ENCODE measurements around the gene AP4M1.

AP4M1 gene

DNA sequence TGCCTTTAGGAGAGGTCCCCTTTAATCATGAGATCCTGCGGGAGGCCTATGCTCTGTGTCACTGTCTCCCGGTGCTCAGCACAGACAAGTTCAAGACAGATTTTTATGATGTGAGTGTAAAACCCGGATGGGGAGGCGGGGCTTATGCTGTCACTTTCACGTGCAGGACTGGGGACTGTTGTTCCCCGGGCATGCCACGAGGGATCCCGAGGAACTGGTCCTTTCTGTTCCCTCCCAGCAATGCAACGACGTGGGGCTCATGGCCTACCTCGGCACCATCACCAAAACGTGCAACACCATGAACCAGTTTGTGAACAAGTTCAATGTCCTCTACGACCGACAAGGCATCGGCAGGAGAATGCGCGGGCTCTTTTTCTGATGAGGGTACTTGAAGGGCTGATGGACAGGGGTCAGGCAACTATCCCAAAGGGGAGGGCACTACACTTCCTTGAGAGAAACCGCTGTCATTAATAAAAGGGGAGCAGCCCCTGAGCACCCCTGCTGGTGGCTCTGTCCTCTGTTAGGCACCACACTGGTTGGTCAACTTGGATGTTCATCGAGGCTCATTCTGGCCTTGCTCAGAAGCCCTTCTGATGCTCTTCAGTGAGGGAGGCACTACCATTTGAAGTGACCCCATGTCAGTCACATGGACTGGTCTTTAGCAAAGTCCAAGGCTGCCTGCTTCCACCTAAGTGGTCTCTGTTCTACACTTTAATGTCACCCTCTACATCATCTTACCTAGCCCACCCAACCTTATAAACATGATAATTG is 9.8 kb upstream of the AP4M1 start:
- no CpG with 5 or more reads among the region's 19 CpGs for WGBS, 2 donors (ENCODE audit: extremely low coverage in 2 of 2, insufficient read length in 2 of 2, insufficient replicate concordance in 1 of 2)
- H3K36me3 ChIP-seq (replicated peaks in 1 of 2; ENCODE audit: control insufficient read depth in 2 of 2, insufficient read depth in 2 of 2, low read length in 2 of 2) = peaks cover 54 to 65% of the 10 kb centered on the region in 2 donors

DNA sequence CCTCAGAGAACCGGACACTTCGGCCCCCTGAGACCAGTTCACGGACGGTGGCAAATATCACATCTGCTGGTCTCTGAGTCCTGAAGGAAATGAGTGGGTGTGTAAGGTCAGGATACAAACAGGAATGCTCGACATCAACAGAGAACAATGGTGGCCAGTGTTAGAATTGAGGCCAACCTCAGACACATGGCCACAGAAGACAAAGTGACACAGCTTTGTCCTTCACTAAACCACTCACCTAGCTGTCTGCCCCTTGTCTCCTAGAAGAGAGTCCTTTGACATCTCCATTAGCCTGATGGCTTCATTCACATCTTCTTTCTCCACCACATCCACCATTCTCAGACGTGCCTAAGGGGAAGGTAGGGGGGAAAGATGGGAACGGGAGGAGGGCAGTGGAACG is 8.4 kb upstream of the AP4M1 start:
- H3K4me3 ChIP-seq (ENCODE audit: low read length in 2 of 2) = no peak overlapping the region
- H2BK120ac ChIP-seq (ENCODE audit: low read depth, low read length) = no peak overlapping the region
- no peak overlapping the region for H3K9ac ChIP-seq (ENCODE audit: low read depth, low read length, poor library complexity)
- no peaks in the 10 kb centered on the region for H3K9me3 ChIP-seq (replicated peaks in 1 of 2; ENCODE audit: control insufficient read depth in 2 of 2, insufficient read depth in 1 of 2, low read depth in 1 of 2, low read length in 2 of 2)
- H3K27me3 ChIP-seq (ENCODE audit: control insufficient read depth in 3 of 3, insufficient read depth in 3 of 3, low read depth in 1 of 3, low read length in 3 of 3) = no peaks in the 10 kb centered on the region
- peak overlapping the region; percentile 27 for H3K27ac ChIP-seq (replicated peaks; ENCODE audit: low read length)
- no peak overlapping the region for H2BK5ac ChIP-seq (ENCODE audit: low read length)
- peaks cover 0 to 5% of the 10 kb centered on the region in 2 donors for H3K4me1 ChIP-seq (ENCODE audit: control insufficient read depth in 2 of 2, insufficient read depth in 1 of 2, low read depth in 1 of 2, low read length in 2 of 2)
- no peak overlapping the region for H3K23ac ChIP-seq (ENCODE audit: low read depth, low read length, poor library complexity)
- no peak overlapping the region for H2BK15ac ChIP-seq (ENCODE audit: low read length)
- H2BK12ac ChIP-seq (ENCODE audit: low read length) = no peak overlapping the region
- no peak overlapping the region for H4K8ac ChIP-seq (ENCODE audit: low read depth, low read length)
- H2AFZ ChIP-seq (ENCODE audit: low read length) = no peak overlapping the region
- no peak overlapping the region for H3K4me2 ChIP-seq (ENCODE audit: insufficient read depth, low read length, poor library complexity, severe bottlenecking)
- H3K79me1 ChIP-seq (ENCODE audit: low read depth, low read length) = peaks cover 7% of the 10 kb centered on the region
- H3K4ac ChIP-seq (ENCODE audit: low read length) = no peak overlapping the region
- peaks cover 65 to 79% of the 10 kb centered on the region in 2 donors for H3K36me3 ChIP-seq (replicated peaks in 1 of 2; ENCODE audit: control insufficient read depth in 2 of 2, insufficient read depth in 2 of 2, low read length in 2 of 2)
- no peak overlapping the region for H3K18ac ChIP-seq (ENCODE audit: low read length)
- H2AK5ac ChIP-seq (ENCODE audit: low read depth, low read length) = no peak overlapping the region
- DNase-seq (ENCODE audit: low spot score) = no peak
- H4K91ac ChIP-seq (ENCODE audit: low read depth, low read length, poor library complexity) = no peak overlapping the region
- H3K14ac ChIP-seq (ENCODE audit: low read length) = no peak overlapping the region
- WGBS, 2 donors (ENCODE audit: extremely low coverage in 2 of 2, insufficient read length in 2 of 2, insufficient replicate concordance in 1 of 2) = no CpG with 5 or more reads among the region's 8 CpGs

More for the DNA sequence above, 9.8 kb upstream of the AP4M1 start:
- Histone ChIP-seq H3K18ac (ENCODE audit: low read length) (no peak overlapping the region), H3K9ac (ENCODE audit: low read depth, low read length, poor library complexity) (no peak overlapping the region), H2BK5ac (ENCODE audit: low read length) (no peak overlapping the region), H3K4me3 (ENCODE audit: low read length in 2 of 2) (no peak overlapping the region), H3K27me3 (ENCODE audit: control insufficient read depth in 3 of 3, insufficient read depth in 3 of 3, low read depth in 1 of 3, low read length in 3 of 3) (no peaks in the 10 kb centered on the region), H2AFZ (ENCODE audit: low read length) (no peak overlapping the region), H2BK12ac (ENCODE audit: low read length) (no peak overlapping the region), H3K4ac (ENCODE audit: low read length) (no peak overlapping the region), H3K79me1 (ENCODE audit: low read depth, low read length) (peaks cover 6% of the 10 kb centered on the region), H3K27ac (replicated peaks; ENCODE audit: low read length) (no peak overlapping the region), H3K4me2 (ENCODE audit: insufficient read depth, low read length, poor library complexity, severe bottlenecking) (no peak overlapping the region), H4K8ac (ENCODE audit: low read depth, low read length) (no peak overlapping the region), H3K4me1 (ENCODE audit: control insufficient read depth in 2 of 2, insufficient read depth in 1 of 2, low read depth in 1 of 2, low read length in 2 of 2) (peaks cover 0 to 5% of the 10 kb centered on the region in 2 donors), H3K23ac (ENCODE audit: low read depth, low read length, poor library complexity) (no peak overlapping the region), H3K14ac (ENCODE audit: low read length) (no peak overlapping the region), H3K9me3 (replicated peaks in 1 of 2; ENCODE audit: control insufficient read depth in 2 of 2, insufficient read depth in 1 of 2, low read depth in 1 of 2, low read length in 2 of 2) (no peaks in the 10 kb centered on the region), H2BK15ac (ENCODE audit: low read length) (no peak overlapping the region), H2BK120ac (ENCODE audit: low read depth, low read length) (no peak overlapping the region), H4K91ac (ENCODE audit: low read depth, low read length, poor library complexity) (no peak overlapping the region), H2AK5ac (ENCODE audit: low read depth, low read length) (no peak overlapping the region)
- DNase-seq (ENCODE audit: low spot score) = no peak

DNA sequence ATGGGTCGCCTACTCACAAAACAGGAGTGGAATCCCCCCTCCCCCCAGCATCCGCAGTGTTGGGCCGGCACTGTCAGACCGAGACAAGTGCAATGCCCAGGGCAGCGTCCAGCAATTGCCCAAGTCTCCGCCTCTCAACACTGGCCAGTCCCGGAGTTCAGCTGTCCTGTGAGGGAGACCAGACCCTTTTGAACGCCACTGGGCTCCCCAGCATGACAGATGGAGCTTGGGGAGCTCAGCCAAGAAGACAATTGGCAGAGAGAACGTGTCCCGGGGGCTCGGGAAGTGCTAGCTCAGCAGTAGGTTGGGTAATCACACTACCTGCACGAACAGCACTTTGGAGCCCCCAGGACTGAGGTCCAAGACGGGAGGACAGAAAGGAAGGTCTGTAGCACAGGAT is 7.9 kb upstream of the AP4M1 start:
- WGBS, 2 donors (ENCODE audit: extremely low coverage in 2 of 2, insufficient read length in 2 of 2, insufficient replicate concordance in 1 of 2) = no CpG with 5 or more reads among the region's 13 CpGs
- peak overlapping the region; percentile 87 for H3K23ac ChIP-seq (ENCODE audit: low read depth, low read length, poor library complexity)
- H2BK12ac ChIP-seq (ENCODE audit: low read length) = no peak overlapping the region
- no peaks in the 10 kb centered on the region for H3K27me3 ChIP-seq (ENCODE audit: control insufficient read depth in 3 of 3, insufficient read depth in 3 of 3, low read depth in 1 of 3, low read length in 3 of 3)
- H3K79me1 ChIP-seq (ENCODE audit: low read depth, low read length) = peaks cover 9% of the 10 kb centered on the region
- peaks cover 69 to 84% of the 10 kb centered on the region in 2 donors for H3K36me3 ChIP-seq (replicated peaks in 1 of 2; ENCODE audit: control insufficient read depth in 2 of 2, insufficient read depth in 2 of 2, low read length in 2 of 2)
- no peak overlapping the region for H2BK120ac ChIP-seq (ENCODE audit: low read depth, low read length)
- no peak overlapping the region for H2AFZ ChIP-seq (ENCODE audit: low read length)
- H3K4ac ChIP-seq (ENCODE audit: low read length) = no peak overlapping the region
- H2AK5ac ChIP-seq (ENCODE audit: low read depth, low read length) = no peak overlapping the region
- DNase-seq (ENCODE audit: low spot score) = no peak
- no peak overlapping the region for H3K4me2 ChIP-seq (ENCODE audit: insufficient read depth, low read length, poor library complexity, severe bottlenecking)
- H2BK5ac ChIP-seq (ENCODE audit: low read length) = no peak overlapping the region
- peaks cover 0 to 3% of the 10 kb centered on the region in 2 donors for H3K4me1 ChIP-seq (ENCODE audit: control insufficient read depth in 2 of 2, insufficient read depth in 1 of 2, low read depth in 1 of 2, low read length in 2 of 2)
- H3K4me3 ChIP-seq (ENCODE audit: low read length in 2 of 2) = no peak overlapping the region
- H3K14ac ChIP-seq (ENCODE audit: low read length) = no peak overlapping the region
- H4K8ac ChIP-seq (ENCODE audit: low read depth, low read length) = peak overlapping the region; percentile 68
- H3K9ac ChIP-seq (ENCODE audit: low read depth, low read length, poor library complexity) = no peak overlapping the region
- no peak overlapping the region for H3K18ac ChIP-seq (ENCODE audit: low read length)
- no peak overlapping the region for H3K27ac ChIP-seq (replicated peaks; ENCODE audit: low read length)
- no peak overlapping the region for H2BK15ac ChIP-seq (ENCODE audit: low read length)
- H4K91ac ChIP-seq (ENCODE audit: low read depth, low read length, poor library complexity) = no peak overlapping the region
- H3K9me3 ChIP-seq (replicated peaks in 1 of 2; ENCODE audit: control insufficient read depth in 2 of 2, insufficient read depth in 1 of 2, low read depth in 1 of 2, low read length in 2 of 2) = no peaks in the 10 kb centered on the region

DNA sequence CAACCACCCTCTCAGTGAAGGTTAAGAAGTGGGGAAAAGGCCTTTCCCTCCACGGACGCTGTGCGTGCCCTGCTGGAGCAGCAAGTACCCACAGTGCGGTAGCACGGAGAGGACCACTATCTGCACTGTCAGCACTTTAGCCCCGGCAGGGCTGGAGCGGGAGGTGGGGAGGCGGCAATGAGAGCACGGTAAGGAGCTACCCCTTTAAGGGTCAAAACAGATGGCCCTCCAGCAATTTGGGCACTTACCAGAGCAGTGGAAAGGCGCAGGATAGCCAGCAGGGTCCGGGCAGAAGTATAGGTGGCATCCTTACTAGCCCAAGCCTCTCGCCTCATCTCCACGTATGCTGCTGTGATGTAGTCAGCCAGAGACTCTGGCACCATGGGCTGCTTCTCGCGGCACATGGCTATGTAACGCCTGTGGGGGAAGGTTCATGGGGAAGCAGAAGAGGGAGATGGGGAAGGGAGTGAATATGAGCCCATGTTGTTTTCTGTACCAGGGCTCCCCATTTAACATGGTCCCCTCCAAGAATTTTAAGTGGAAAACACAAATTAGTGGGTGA is 7.4 kb upstream of the AP4M1 start:
- H3K9me3 ChIP-seq (replicated peaks in 1 of 2; ENCODE audit: control insufficient read depth in 2 of 2, insufficient read depth in 1 of 2, low read depth in 1 of 2, low read length in 2 of 2) = no peaks in the 10 kb centered on the region
- H3K27me3 ChIP-seq (ENCODE audit: control insufficient read depth in 3 of 3, insufficient read depth in 3 of 3, low read depth in 1 of 3, low read length in 3 of 3) = no peaks in the 10 kb centered on the region
- peak overlapping the region; percentile 68 for H4K8ac ChIP-seq (ENCODE audit: low read depth, low read length)
- H3K18ac ChIP-seq (ENCODE audit: low read length) = no peak overlapping the region
- peak overlapping the region; percentile 87 for H3K23ac ChIP-seq (ENCODE audit: low read depth, low read length, poor library complexity)
- no peak overlapping the region for H3K4me3 ChIP-seq (ENCODE audit: low read length in 2 of 2)
- H2BK15ac ChIP-seq (ENCODE audit: low read length) = no peak overlapping the region
- no peak overlapping the region for H2BK120ac ChIP-seq (ENCODE audit: low read depth, low read length)
- no peak overlapping the region for H4K91ac ChIP-seq (ENCODE audit: low read depth, low read length, poor library complexity)
- no peak overlapping the region for H2BK12ac ChIP-seq (ENCODE audit: low read length)
- no peak overlapping the region for H3K9ac ChIP-seq (ENCODE audit: low read depth, low read length, poor library complexity)
- H3K36me3 ChIP-seq (replicated peaks in 1 of 2; ENCODE audit: control insufficient read depth in 2 of 2, insufficient read depth in 2 of 2, low read length in 2 of 2) = peaks cover 75 to 89% of the 10 kb centered on the region in 2 donors
- peaks cover 2 to 5% of the 10 kb centered on the region in 2 donors for H3K4me1 ChIP-seq (ENCODE audit: control insufficient read depth in 2 of 2, insufficient read depth in 1 of 2, low read depth in 1 of 2, low read length in 2 of 2)
- no peak overlapping the region for H3K14ac ChIP-seq (ENCODE audit: low read length)
- no peak overlapping the region for H2BK5ac ChIP-seq (ENCODE audit: low read length)
- WGBS, 2 donors (ENCODE audit: extremely low coverage in 2 of 2, insufficient read length in 2 of 2, insufficient replicate concordance in 1 of 2) = no CpG with 5 or more reads among the region's 16 CpGs
- no peak overlapping the region for H3K27ac ChIP-seq (replicated peaks; ENCODE audit: low read length)
- H2AK5ac ChIP-seq (ENCODE audit: low read depth, low read length) = no peak overlapping the region
- H3K4me2 ChIP-seq (ENCODE audit: insufficient read depth, low read length, poor library complexity, severe bottlenecking) = no peak overlapping the region
- no peak for DNase-seq (ENCODE audit: low spot score)
- H3K4ac ChIP-seq (ENCODE audit: low read length) = no peak overlapping the region
- H2AFZ ChIP-seq (ENCODE audit: low read length) = no peak overlapping the region
- H3K79me1 ChIP-seq (ENCODE audit: low read depth, low read length) = peaks cover 9% of the 10 kb centered on the region

Measured in neuronal stem cell (in vitro differentiated cells).